Neural cell (in vitro differentiated cells): ENCODE results near the gene TCF4. TPM values are rescaled to one million over a fixed set of nuclear protein-coding genes. Genes with fewer than 3 reads are reported as not detected.

Experiments used
- H2AFZ ChIP-seq: fragments of 200-600, 300-800 bp; sonication (generic), shearing (Covaris generic); 2 replicates; pipeline ENCODE4 v1.6.0; 2014; ENCODE audit warnings: low read depth, mild to moderate bottlenecking, antibody characterized with exemption, low read length, moderate library complexity
- H3F3A ChIP-seq: fragments of 200-600 bp; shearing (Covaris generic); 2 replicates; pipeline ENCODE4 v1.6.1; 2016; ENCODE audit warnings: mild to moderate bottlenecking, moderate library complexity, mixed read lengths, antibody characterized with exemption, low read length; ENCODE audit not compliant: insufficient read depth, poor library complexity, severe bottlenecking
- H3K27ac ChIP-seq: fragments of 200-600, 300-800 bp; sonication (generic), shearing (Covaris generic); 2 replicates; pipeline ENCODE4 v1.5.1; 2014; ENCODE audit warnings: mild to moderate bottlenecking, low read length, moderate library complexity
- H3K27me3 ChIP-seq: fragments of 300-800, 200-600 bp; sonication (generic), shearing (Covaris generic); 2 replicates; pipeline ENCODE4 v1.6.0; 2014; ENCODE audit warnings: mild to moderate bottlenecking, low read depth, low read length, moderate library complexity; ENCODE audit not compliant: insufficient read depth
- H3K36me3 ChIP-seq: fragments of 300-800, 200-600 bp; sonication (generic), shearing (Covaris generic); 2 replicates; pipeline ENCODE4 v1.5.1; 2014; ENCODE audit warnings: mild to moderate bottlenecking, antibody characterized with exemption, low read length, moderate library complexity; ENCODE audit not compliant: insufficient read depth
- H3K4me2 ChIP-seq: fragments of 300-800, 200-600 bp; sonication (generic), shearing (Covaris generic); 2 replicates; pipeline ENCODE4 v1.6.0; 2014; ENCODE audit warnings: mild to moderate bottlenecking, low read length
- H3K4me3 ChIP-seq: fragments of 300-800, 200-600 bp; sonication (generic), shearing (Covaris generic); 2 replicates; pipeline ENCODE4 v1.5.1; 2014; ENCODE audit warnings: mild to moderate bottlenecking, low read length, moderate library complexity
- H3K79me2 ChIP-seq: fragments of 200-600 bp; shearing (Covaris generic); replicated peaks from 2 replicates; pipeline ENCODE4 v1.6.0; 2014; ENCODE audit warnings: mild to moderate bottlenecking, low read length, moderate library complexity; ENCODE audit not compliant: insufficient read depth
- H3K9ac ChIP-seq: fragments of 300-800, 200-600 bp; sonication (generic), shearing (Covaris generic); 2 replicates; pipeline ENCODE4 v1.6.1; 2016; ENCODE audit warnings: mild to moderate bottlenecking, low read length, mixed read lengths
- H3K9me2 ChIP-seq: fragments of 200-600 bp; shearing (Covaris generic); 2 replicates; pipeline ENCODE4 v1.6.1; 2016; ENCODE audit warnings: mild to moderate bottlenecking, low read length, mixed read lengths; ENCODE audit not compliant: insufficient read depth
- H3K9me3 ChIP-seq: fragments of 200-600, 300-800 bp; sonication (generic), shearing (Covaris generic); 2 replicates; pipeline ENCODE4 v1.6.1; 2016; ENCODE audit warnings: mild to moderate bottlenecking, mixed run types, low read length, moderate library complexity, mixed read lengths
- H4K20me1 ChIP-seq: fragments of 200-600 bp; shearing (Covaris generic); 2 replicates; pipeline ENCODE4 v1.6.1; 2016; ENCODE audit warnings: mild to moderate bottlenecking, mixed run types; ENCODE audit not compliant: insufficient read depth
- CTCF ChIP-seq: fragments of 450-650 bp; IDR thresholded peaks from 2 replicates; pipeline ENCODE4 v1.5.1; 2014; ENCODE audit warnings: antibody characterized with exemption, mild to moderate bottlenecking, moderate library complexity; ENCODE audit not compliant: poor library complexity, severe bottlenecking
- EP300 ChIP-seq: fragments of 450-650 bp; conservative IDR thresholded peaks from 2 replicates; pipeline ENCODE4 v1.6.1; 2014; ENCODE audit warnings: antibody characterized with exemption, mild to moderate bottlenecking, moderate library complexity; ENCODE audit not compliant: poor library complexity, severe bottlenecking
- EZH2 ChIP-seq: fragments of 200-600, 300-800 bp; shearing (Covaris generic), sonication (generic); IDR thresholded peaks from 2 replicates; pipeline ENCODE4 v1.6.1; 2014; ENCODE audit warnings: antibody characterized with exemption, low read length, borderline replicate concordance, mild to moderate bottlenecking; ENCODE audit not compliant: insufficient read depth, poor library complexity, severe bottlenecking
- MXI1 ChIP-seq: fragments of 450-650 bp; conservative IDR thresholded peaks from 2 replicates; pipeline ENCODE4 v1.6.1; 2014; ENCODE audit warnings: antibody characterized with exemption, mild to moderate bottlenecking; ENCODE audit not compliant: poor library complexity, severe bottlenecking
- POLR2AphosphoS5 ChIP-seq: IDR thresholded peaks from 2 replicates; pipeline ENCODE4 v1.6.1; 2012
- RAD21 ChIP-seq: fragments of 450-650 bp; conservative IDR thresholded peaks from 2 replicates; pipeline ENCODE4 v1.6.1; 2014; ENCODE audit warnings: antibody characterized with exemption, mild to moderate bottlenecking, moderate library complexity
- REST ChIP-seq: IDR thresholded peaks from 2 replicates; pipeline ENCODE4 v1.6.1; 2012; ENCODE audit warnings: borderline replicate concordance
- SMC3 ChIP-seq: fragments of 450-650 bp; conservative IDR thresholded peaks from 2 replicates; pipeline ENCODE4 v1.6.1; 2014; ENCODE audit warnings: antibody characterized with exemption, mild to moderate bottlenecking, moderate library complexity; ENCODE audit not compliant: poor library complexity
- TAF1 ChIP-seq: IDR thresholded peaks from 2 replicates; pipeline ENCODE4 v1.6.1; 2012; ENCODE audit warnings: low read depth
- polyA plus RNA-seq: library from polyadenylated mRNA; depleted of rRNA; stranded (reverse); fragments of >200 nt; gene quantifications from 2 replicates; pipeline ENCODE4 v1.2.3, GENCODE V29; 2014

The TCF4 gene
- polyA plus RNA-seq, 1 donor from 2014 or later = 7.0 TPM

- TF ChIP-seq MXI1 (no peak), EZH2 (no peak), REST (no peak), SMC3 (no peak)
- H3K9me2 ChIP-seq = no peaks in the 10 kb centered on the region
- H4K20me1 ChIP-seq = no peaks in the 10 kb centered on the region
- no peak overlapping the region for H3K4me3 ChIP-seq
- no peak overlapping the region for H3K4me2 ChIP-seq
- H3K27me3 ChIP-seq = no peaks in the 10 kb centered on the region
- H3K27ac ChIP-seq = no peak overlapping the region
- H2AFZ ChIP-seq = no peak overlapping the region
- no peaks in the 10 kb centered on the region for H3K9me3 ChIP-seq
- H3F3A ChIP-seq = no peaks in the 10 kb centered on the region
- no peak overlapping the region for H3K9ac ChIP-seq
- H3K79me2 ChIP-seq = peaks cover 28% of the 10 kb centered on the region
- no peaks in the 10 kb centered on the region for H3K36me3 ChIP-seq
Observed at GRCh38 chr18:55489034-55489986, 98.7 kb downstream of the TCF4 start.

GRCh38 chr18:55488473-55488872, 99.5 kb downstream of the TCF4 start:
- H4K20me1 ChIP-seq = no peaks in the 10 kb centered on the region
- no peaks in the 10 kb centered on the region for H3K27me3 ChIP-seq
- no peak overlapping the region for H3K4me3 ChIP-seq
- no peaks in the 10 kb centered on the region for H3K36me3 ChIP-seq
- H2AFZ ChIP-seq = no peak overlapping the region
- no peaks in the 10 kb centered on the region for H3K9me3 ChIP-seq
- no peak overlapping the region for H3K27ac ChIP-seq
- peaks cover 28% of the 10 kb centered on the region for H3K79me2 ChIP-seq
- H3F3A ChIP-seq = no peaks in the 10 kb centered on the region
- no peak overlapping the region for H3K9ac ChIP-seq
- H3K4me2 ChIP-seq = no peak overlapping the region
- TF ChIP-seq CTCF (no peak), SMC3 (no peak), EZH2 (no peak), MXI1 (no peak), RAD21 (no peak), POLR2AphosphoS5 (no peak), REST (no peak), TAF1 (no peak), EP300 (no peak)
- H3K9me2 ChIP-seq = no peaks in the 10 kb centered on the region
